SU-DHL-6 (cell line): ENCODE results near the gene ACOT11.

Source experiments
- EZH2phosphoT487 ChIP-seq: fragments of 200-600 bp; sonication (generic), shearing (Covaris generic); conservative IDR thresholded peaks from 2 replicates; pipeline ENCODE4 v1.6.1; 2018; ENCODE audit warnings: mild to moderate bottlenecking, antibody characterized with exemption, low read length, moderate library complexity, mixed read lengths
- TF ChIP-seq, protein P1 (sequence below): fragments of 200-600 bp; sonication (generic); IDR thresholded peaks from one replicate; pipeline ENCODE4 v1.5.1; 2017; ENCODE audit warnings: antibody characterized with exemption, mild to moderate bottlenecking, low read length, moderate library complexity; ENCODE audit not compliant: insufficient read depth, poor library complexity, severe bottlenecking

DNA sequence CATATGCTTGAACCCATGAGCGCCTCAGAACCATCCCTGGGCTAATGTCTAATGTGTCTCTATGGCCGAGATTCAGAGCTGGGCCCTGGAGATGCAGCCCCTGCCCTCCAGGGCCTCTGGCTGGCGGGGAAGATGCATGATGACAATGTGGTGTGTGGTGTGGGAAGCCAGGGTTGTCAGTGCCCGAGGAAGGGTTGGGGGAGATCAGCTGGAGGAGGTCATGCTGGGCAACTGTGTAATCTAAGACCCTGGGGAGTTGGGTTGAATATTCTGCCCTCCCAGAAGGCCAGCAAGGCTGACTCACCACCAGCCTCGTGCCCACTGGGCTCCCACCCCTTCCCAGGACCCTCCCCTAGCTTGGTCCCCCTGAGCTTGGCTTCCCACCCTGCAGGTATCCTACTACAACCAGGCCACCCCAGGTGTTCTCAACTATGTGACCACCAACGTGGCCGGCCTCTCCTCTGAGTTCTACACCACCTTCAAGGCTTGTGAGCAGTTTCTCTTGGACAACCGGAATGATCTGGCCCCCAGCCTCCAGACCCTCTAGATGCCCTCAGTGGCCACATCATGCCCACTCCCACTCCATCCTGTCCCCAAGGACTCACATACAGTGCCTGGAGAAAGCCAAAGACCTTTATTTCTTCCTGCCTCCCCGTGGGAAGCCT is 60.7 kb downstream of the ACOT11 start:
- no peak for TF ChIP-seq EZH2phosphoT487
- TF ChIP-seq, protein P1, sequence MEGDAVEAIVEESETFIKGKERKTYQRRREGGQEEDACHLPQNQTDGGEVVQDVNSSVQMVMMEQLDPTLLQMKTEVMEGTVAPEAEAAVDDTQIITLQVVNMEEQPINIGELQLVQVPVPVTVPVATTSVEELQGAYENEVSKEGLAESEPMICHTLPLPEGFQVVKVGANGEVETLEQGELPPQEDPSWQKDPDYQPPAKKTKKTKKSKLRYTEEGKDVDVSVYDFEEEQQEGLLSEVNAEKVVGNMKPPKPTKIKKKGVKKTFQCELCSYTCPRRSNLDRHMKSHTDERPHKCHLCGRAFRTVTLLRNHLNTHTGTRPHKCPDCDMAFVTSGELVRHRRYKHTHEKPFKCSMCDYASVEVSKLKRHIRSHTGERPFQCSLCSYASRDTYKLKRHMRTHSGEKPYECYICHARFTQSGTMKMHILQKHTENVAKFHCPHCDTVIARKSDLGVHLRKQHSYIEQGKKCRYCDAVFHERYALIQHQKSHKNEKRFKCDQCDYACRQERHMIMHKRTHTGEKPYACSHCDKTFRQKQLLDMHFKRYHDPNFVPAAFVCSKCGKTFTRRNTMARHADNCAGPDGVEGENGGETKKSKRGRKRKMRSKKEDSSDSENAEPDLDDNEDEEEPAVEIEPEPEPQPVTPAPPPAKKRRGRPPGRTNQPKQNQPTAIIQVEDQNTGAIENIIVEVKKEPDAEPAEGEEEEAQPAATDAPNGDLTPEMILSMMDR = no peak
